WTC11 (cell line): Measurements from ENCODE around the gene SLC15A5. TPM values are rescaled to one million over a fixed set of nuclear protein-coding genes. Genes with fewer than 3 reads are reported as not detected.
A peak's percentile ranks its signal among the peaks of the same experiment; 100 is the strongest.

Source experiments
- ATAC-seq: fragments of 200-7000 bp; cut with Tn5 transposase; 2 replicates; pipeline ENCODE4 v1.10.0; 2021; ENCODE audit warnings: mild to moderate bottlenecking, moderate library complexity
- CTCF ChIA-PET: fragments of 300-600 bp; sonication (Branson Sonifier 250); formaldehyde crosslinking; loops from one replicate; lab custom pipeline; 2021; ENCODE audit warnings: antibody characterized with exemption; lab: Charles Lee
- POLR2A ChIA-PET: fragments of 350-600 bp; sonication (Branson Sonifier 250); formaldehyde crosslinking; loops from one replicate; lab custom pipeline; 2021; ENCODE audit warnings: antibody characterized with exemption; lab: Charles Lee
- DNase-seq: peaks from one replicate; pipeline ENCODE4 v3.0.0; 2021; ENCODE audit warnings: low spot score
- H3K27ac Mint-ChIP-seq: 2 replicates; pipeline ENCODE4 v1.8.0; 2021; ENCODE audit warnings: mixed read lengths
- H3K27me3 Mint-ChIP-seq: 2 replicates; pipeline ENCODE4 v1.8.0; 2021; ENCODE audit warnings: low read depth, mild to moderate bottlenecking, moderate library complexity, mixed read lengths
- H3K36me3 Mint-ChIP-seq: 2 replicates; pipeline ENCODE4 v1.8.0; 2021; ENCODE audit warnings: mixed read lengths
- H3K4me1 Mint-ChIP-seq: 2 replicates; pipeline ENCODE4 v1.8.0; 2022; ENCODE audit warnings: mixed read lengths
- H3K4me3 Mint-ChIP-seq: 2 replicates; pipeline ENCODE4 v1.8.0; 2021; ENCODE audit warnings: mild to moderate bottlenecking, moderate library complexity, mixed read lengths
- H3K9me3 Mint-ChIP-seq: 2 replicates; pipeline ENCODE4 v1.8.0; 2021; ENCODE audit warnings: mixed read lengths
- ARID4B ChIP-seq: sonication (generic); formaldehyde crosslinking; IDR thresholded peaks from 2 replicates; pipeline ENCODE4 v1.8.0; 2023; ENCODE audit warnings: missing genetic modification reagents, mild to moderate bottlenecking, borderline replicate concordance
- ATF3 ChIP-seq: sonication (generic); formaldehyde crosslinking; conservative IDR thresholded peaks from 2 replicates; pipeline ENCODE4 v1.8.1; 2022; ENCODE audit warnings: mild to moderate bottlenecking, missing genetic modification reagents
- CTCF ChIP-seq: fragments of 200-600 bp; IDR thresholded peaks from 2 replicates; pipeline ENCODE4 v1.8.0; 2022; ENCODE audit warnings: antibody characterized with exemption
- E2F1 ChIP-seq: sonication (generic); formaldehyde crosslinking; IDR thresholded peaks from 2 replicates; pipeline ENCODE4 v1.8.0; 2022; ENCODE audit warnings: mild to moderate bottlenecking, missing genetic modification reagents
- ELF4 ChIP-seq: sonication (generic); formaldehyde crosslinking; IDR thresholded peaks from 2 replicates; pipeline ENCODE4 v1.8.1; 2022; ENCODE audit warnings: low read depth, mild to moderate bottlenecking, moderate library complexity, missing genetic modification reagents
- ERG ChIP-seq: fragments of 250-450 bp; sonication (Bioruptor Pico); IDR thresholded peaks from 2 replicates; pipeline ENCODE4 v1.8.0; 2021; ENCODE audit warnings: mild to moderate bottlenecking
- ESRRA ChIP-seq: sonication (generic); formaldehyde crosslinking; IDR thresholded peaks from 2 replicates; pipeline ENCODE4 v1.8.1; 2022; ENCODE audit warnings: mild to moderate bottlenecking, missing genetic modification reagents, borderline replicate concordance
- FOXJ3 ChIP-seq: sonication (generic); formaldehyde crosslinking; IDR thresholded peaks from 2 replicates; pipeline ENCODE4 v1.9.0; 2021; ENCODE audit warnings: missing genetic modification reagents, mild to moderate bottlenecking, borderline replicate concordance
- IRF1 ChIP-seq: sonication (generic); formaldehyde crosslinking; IDR thresholded peaks from 2 replicates; pipeline ENCODE4 v1.8.0; 2023; ENCODE audit warnings: missing genetic modification reagents
- MAX ChIP-seq: sonication (generic); formaldehyde crosslinking; IDR thresholded peaks from 2 replicates; pipeline ENCODE4 v1.8.0; 2022; ENCODE audit warnings: mild to moderate bottlenecking, missing genetic modification reagents
- PRRX2 ChIP-seq: fragments of 250-450 bp; sonication (Bioruptor Pico); IDR thresholded peaks from 2 replicates; pipeline ENCODE4 v1.8.0; 2021; ENCODE audit warnings: mild to moderate bottlenecking
- RELA ChIP-seq: sonication (generic); formaldehyde crosslinking; IDR thresholded peaks from 2 replicates; pipeline ENCODE4 v1.8.1; 2022; ENCODE audit warnings: missing genetic modification reagents, mild to moderate bottlenecking, borderline replicate concordance
- STAT6 ChIP-seq: sonication (generic); formaldehyde crosslinking; conservative IDR thresholded peaks from 2 replicates; pipeline ENCODE4 v1.8.1; 2023; ENCODE audit warnings: mild to moderate bottlenecking, low read depth, missing genetic modification reagents, moderate library complexity
- USF1 ChIP-seq: sonication (generic); formaldehyde crosslinking; IDR thresholded peaks from 2 replicates; pipeline ENCODE4 v1.8.0; 2022; ENCODE audit warnings: mild to moderate bottlenecking, missing genetic modification reagents
- USF2 ChIP-seq: sonication (generic); formaldehyde crosslinking; IDR thresholded peaks from 2 replicates; pipeline ENCODE4 v1.8.1; 2023; ENCODE audit warnings: mild to moderate bottlenecking, missing genetic modification reagents, moderate library complexity
- ZBTB21 ChIP-seq: sonication (generic); formaldehyde crosslinking; IDR thresholded peaks from 2 replicates; pipeline ENCODE4 v1.8.1; 2023; ENCODE audit warnings: mild to moderate bottlenecking, missing genetic modification reagents, borderline replicate concordance
- ZNF532 ChIP-seq: fragments of 250-450 bp; sonication (Bioruptor Pico); IDR thresholded peaks from 2 replicates; pipeline ENCODE4 v1.9.0; 2021; ENCODE audit warnings: mild to moderate bottlenecking, borderline replicate concordance
- total RNA-seq: library from RNA; stranded (reverse); gene quantifications from 3 replicates; pipeline ENCODE4 v1.2.3, GENCODE V29; 2021

Gene SLC15A5
- total RNA-seq, 1 experiment from 2014 or later: not detected

- DNase-seq (no peak), ATAC-seq (peak; percentile 86)
- Mint-ChIP-seq H3K4me1 (peaks cover 12% of the 10 kb centered on the region), H3K27ac (no peak overlapping the region), H3K27me3 (no peaks in the 10 kb centered on the region), H3K9me3 (no peaks in the 10 kb centered on the region), H3K36me3 (no peaks in the 10 kb centered on the region), H3K4me3 (no peak overlapping the region)
- no peak for TF ChIP-seq CTCF
- no peak for TF ChIP-seq RELA (CRISPR knock-in tag)
- TF ChIP-seq IRF1 (CRISPR knock-in tag): no peak
- no peak for TF ChIP-seq ARID4B (CRISPR knock-in tag)
- no peak for TF ChIP-seq ATF3 (CRISPR knock-in tag)
- no peak for TF ChIP-seq FOXJ3 (CRISPR knock-in tag)
- TF ChIP-seq PRRX2: no peak
- TF ChIP-seq STAT6 (CRISPR knock-in tag): no peak
- TF ChIP-seq ZBTB21 (CRISPR knock-in tag): no peak
- TF ChIP-seq USF1 (CRISPR knock-in tag): no peak
- no peak for TF ChIP-seq ESRRA
- TF ChIP-seq ELF4 (CRISPR knock-in tag): no peak
- TF ChIP-seq MAX: no peak
- no peak for TF ChIP-seq ERG (CRISPR knock-in tag)
- no peak for TF ChIP-seq USF2 (CRISPR knock-in tag)
- no peak for TF ChIP-seq ZNF532
- no peak for TF ChIP-seq E2F1
- POLR2A ChIA-PET: interaction anchor here (0.6 kb wide), 1 partner anchor 85 kb away, joined by 5 read pairs; no protein-coding TSS in a partner anchor
- CTCF ChIA-PET: no interaction called here
Observed at GRCh38 chr12:16189849-16190248, 87.6 kb downstream of the SLC15A5 start.
